AG10803 (cell line): Measurements from ENCODE around the gene CCNY.

Source experiments
- DNase-seq: peaks from one replicate; pipeline ENCODE4 v3.0.0; 2010; ENCODE audit warnings: low read depth
- H3K4me3 ChIP-seq: 2 replicates; pipeline ENCODE4 v1.5.1; 2011; ENCODE audit warnings: mild to moderate bottlenecking, low read length, control low read depth
- TF ChIP-seq, protein P1 (sequence below): conservative IDR thresholded peaks from 2 replicates; pipeline ENCODE4 v1.5.1; 2011; ENCODE audit warnings: mild to moderate bottlenecking, low read length, control low read depth, inconsistent platforms

Gene CCNY

DNA sequence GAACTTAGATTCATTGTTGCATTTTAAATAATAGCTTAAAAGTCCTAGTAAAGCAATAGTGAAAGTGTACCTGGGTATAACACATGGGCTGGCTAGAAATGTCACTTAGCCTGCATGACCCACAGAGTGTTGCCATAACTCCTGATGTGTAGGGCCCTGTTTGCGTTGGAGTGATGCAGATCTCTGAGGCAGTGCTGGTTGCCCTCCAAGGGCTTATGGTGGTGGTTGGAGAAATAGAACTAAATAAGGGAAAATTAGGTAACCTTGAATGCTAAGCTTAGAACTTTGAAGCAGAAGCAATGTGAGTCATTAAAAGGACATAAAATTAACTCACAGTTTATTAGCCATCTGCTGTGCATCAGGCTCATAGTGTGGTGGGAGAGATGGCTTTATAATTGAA lies 105.7 kb downstream of the CCNY start:
- peak; percentile 56 for DNase-seq
- TF ChIP-seq, protein P1, sequence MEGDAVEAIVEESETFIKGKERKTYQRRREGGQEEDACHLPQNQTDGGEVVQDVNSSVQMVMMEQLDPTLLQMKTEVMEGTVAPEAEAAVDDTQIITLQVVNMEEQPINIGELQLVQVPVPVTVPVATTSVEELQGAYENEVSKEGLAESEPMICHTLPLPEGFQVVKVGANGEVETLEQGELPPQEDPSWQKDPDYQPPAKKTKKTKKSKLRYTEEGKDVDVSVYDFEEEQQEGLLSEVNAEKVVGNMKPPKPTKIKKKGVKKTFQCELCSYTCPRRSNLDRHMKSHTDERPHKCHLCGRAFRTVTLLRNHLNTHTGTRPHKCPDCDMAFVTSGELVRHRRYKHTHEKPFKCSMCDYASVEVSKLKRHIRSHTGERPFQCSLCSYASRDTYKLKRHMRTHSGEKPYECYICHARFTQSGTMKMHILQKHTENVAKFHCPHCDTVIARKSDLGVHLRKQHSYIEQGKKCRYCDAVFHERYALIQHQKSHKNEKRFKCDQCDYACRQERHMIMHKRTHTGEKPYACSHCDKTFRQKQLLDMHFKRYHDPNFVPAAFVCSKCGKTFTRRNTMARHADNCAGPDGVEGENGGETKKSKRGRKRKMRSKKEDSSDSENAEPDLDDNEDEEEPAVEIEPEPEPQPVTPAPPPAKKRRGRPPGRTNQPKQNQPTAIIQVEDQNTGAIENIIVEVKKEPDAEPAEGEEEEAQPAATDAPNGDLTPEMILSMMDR, result no peak

DNA sequence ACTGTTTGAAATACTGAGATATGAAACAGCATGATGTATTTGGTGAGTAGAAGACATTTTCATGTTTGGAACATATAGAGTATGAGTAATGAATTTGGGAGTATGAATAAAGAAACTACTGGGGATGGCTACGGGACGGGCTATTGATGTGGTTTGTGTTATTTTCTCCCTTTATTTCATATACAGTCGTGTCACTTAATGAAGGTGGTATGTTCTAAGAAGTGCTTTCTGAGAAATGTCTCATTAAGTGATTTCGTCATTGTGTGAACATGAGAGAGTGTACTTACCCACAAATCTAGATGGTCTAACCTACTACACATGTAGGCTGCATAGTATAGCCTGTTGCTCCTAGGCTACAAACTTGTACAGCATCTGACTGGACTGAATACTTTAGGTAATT lies 106.3 kb downstream of the CCNY start:
- no peak for DNase-seq
- TF ChIP-seq, protein P1, result no peak
- H3K4me3 ChIP-seq, result no peak overlapping the region

More for the DNA sequence above, 105.7 kb downstream of the CCNY start:
- H3K4me3 ChIP-seq, result no peak overlapping the region

DNA sequence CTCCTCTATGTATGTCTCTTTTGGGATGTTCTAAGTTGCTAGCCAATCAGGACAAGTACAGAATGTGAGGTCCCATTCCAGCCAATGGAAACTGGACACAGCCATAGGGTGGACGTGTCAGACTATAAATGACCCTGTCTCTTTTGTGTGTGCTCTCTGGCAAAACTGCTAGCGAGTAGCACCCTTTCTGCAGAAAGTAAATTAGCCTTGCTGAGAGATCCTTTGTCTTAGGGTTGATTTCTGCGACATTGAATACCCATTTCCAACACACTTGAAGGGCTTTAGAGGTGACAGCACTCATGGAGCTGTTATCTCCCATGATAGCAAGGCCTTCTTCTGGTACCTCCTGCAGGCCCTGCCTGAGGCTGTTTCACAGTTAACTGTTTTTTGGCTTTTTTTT lies 107.5 kb downstream of the CCNY start:
- no peak overlapping the region for H3K4me3 ChIP-seq
- DNase-seq, result no peak
- TF ChIP-seq, protein P1, result no peak

DNA sequence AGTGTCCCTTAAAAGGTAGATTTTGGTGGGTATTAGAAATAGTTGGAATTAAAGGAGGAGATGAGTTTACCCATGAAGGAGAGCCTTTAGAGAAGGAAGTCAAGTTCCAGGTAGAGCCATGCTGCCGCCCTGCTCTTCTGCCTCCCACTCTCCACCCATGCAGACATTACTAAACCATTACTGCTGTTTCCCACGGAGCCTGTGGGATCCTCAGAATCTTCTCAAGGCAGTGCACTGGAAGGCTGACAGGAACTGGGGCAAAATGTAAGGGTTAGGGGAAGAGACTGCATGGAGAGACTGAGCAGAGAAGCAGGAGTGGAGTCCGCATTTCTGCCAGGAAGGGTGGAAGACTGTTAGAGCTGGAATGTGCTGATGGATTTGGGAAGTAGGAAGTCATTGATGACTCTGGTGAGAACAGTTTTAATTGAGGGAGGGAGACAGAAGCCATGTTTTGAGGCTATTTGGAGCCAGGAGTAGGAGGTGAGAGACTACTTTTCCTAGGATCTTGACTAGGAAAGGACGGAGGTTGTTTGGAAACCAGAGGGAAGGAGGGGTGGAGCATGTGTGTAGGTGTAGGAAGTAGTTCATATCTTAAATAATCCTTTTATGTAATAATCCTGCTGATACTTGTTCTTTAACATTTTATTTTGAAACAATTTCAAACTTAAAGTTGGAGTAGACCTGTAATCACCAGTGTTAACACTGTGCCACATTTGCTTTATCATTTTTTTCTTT lies 109.0 kb downstream of the CCNY start:
- TF ChIP-seq, protein P1, result no peak
- DNase-seq, result no peak
- H3K4me3 ChIP-seq, result no peak overlapping the region

DNA sequence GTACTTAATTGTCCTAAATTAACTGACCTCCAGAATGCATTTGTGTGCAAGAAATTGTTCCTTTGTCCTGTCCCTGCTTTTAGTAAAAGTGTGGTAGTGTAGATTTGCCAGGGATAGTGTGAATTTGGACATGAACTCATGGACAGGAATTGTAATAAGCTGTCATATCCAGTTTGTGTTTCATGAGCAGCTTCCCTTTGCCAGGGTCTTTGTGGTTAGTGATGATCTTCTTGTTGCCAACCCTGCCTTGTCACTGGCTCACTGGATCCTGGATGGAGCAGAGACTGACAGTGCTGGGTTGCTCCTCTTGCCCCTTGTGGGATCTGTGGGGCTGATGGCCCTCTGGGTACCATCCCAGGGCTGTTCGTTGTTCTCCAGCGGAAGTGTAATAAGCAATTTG lies 110.1 kb downstream of the CCNY start:
- DNase-seq, result peak; percentile 30
- H3K4me3 ChIP-seq, result no peak overlapping the region
- TF ChIP-seq, protein P1, result no peak

DNA sequence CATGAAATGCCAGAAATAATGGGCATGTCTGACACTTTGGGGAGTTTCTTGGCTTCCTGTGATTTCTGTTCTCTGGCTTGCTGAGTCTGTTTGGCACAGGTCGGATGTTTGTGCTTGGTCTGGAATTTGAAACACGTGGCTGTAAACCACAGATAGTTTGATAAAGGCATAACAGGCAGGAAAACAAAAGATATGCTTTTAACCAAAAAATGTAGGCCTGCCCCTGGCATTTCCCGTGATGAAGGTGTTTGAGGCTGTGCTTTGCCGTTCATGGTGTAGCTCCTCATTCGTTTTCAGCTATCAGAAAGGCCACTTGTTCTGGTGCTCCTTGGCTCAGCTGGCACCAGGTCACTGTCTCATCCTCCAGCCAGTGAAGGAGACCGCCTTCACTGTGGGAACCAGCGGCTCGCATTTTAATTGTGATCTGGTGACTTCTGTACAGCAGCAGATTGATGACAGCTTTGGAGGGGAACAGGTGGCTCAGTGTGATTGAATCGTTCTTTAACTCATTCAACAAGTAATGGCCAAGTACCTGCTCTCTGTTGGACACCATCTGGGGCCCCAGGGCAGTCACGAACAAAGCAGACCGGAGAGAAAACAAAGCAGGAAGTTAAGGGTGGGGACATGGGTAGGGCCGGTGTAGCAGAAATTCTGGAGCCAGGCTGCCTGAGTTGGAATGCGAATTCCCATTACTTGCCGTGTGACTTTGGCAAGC lies 111.5 kb downstream of the CCNY start:
- peak; percentile 85 for DNase-seq
- H3K4me3 ChIP-seq, result no peak overlapping the region
- TF ChIP-seq, protein P1, result no peak
